Neural cell (in vitro differentiated cells): ENCODE results near the gene ZAP70. TPM values are rescaled to one million over a fixed set of nuclear protein-coding genes. Genes with fewer than 3 reads are reported as not detected.

Experiments used
- H2AFZ ChIP-seq: fragments of 200-600, 300-800 bp; sonication (generic), shearing (Covaris generic); 2 replicates; pipeline ENCODE4 v1.6.0; 2014; ENCODE audit warnings: low read depth, mild to moderate bottlenecking, antibody characterized with exemption, low read length, moderate library complexity
- H3F3A ChIP-seq: fragments of 200-600 bp; shearing (Covaris generic); 2 replicates; pipeline ENCODE4 v1.6.1; 2016; ENCODE audit warnings: mild to moderate bottlenecking, moderate library complexity, mixed read lengths, antibody characterized with exemption, low read length; ENCODE audit not compliant: insufficient read depth, poor library complexity, severe bottlenecking
- H3K27ac ChIP-seq: fragments of 200-600, 300-800 bp; sonication (generic), shearing (Covaris generic); 2 replicates; pipeline ENCODE4 v1.5.1; 2014; ENCODE audit warnings: mild to moderate bottlenecking, low read length, moderate library complexity
- H3K27me3 ChIP-seq: fragments of 300-800, 200-600 bp; sonication (generic), shearing (Covaris generic); 2 replicates; pipeline ENCODE4 v1.6.0; 2014; ENCODE audit warnings: mild to moderate bottlenecking, low read depth, low read length, moderate library complexity; ENCODE audit not compliant: insufficient read depth
- H3K36me3 ChIP-seq: fragments of 300-800, 200-600 bp; sonication (generic), shearing (Covaris generic); 2 replicates; pipeline ENCODE4 v1.5.1; 2014; ENCODE audit warnings: mild to moderate bottlenecking, antibody characterized with exemption, low read length, moderate library complexity; ENCODE audit not compliant: insufficient read depth
- H3K4me2 ChIP-seq: fragments of 300-800, 200-600 bp; sonication (generic), shearing (Covaris generic); 2 replicates; pipeline ENCODE4 v1.6.0; 2014; ENCODE audit warnings: mild to moderate bottlenecking, low read length
- H3K4me3 ChIP-seq: fragments of 300-800, 200-600 bp; sonication (generic), shearing (Covaris generic); 2 replicates; pipeline ENCODE4 v1.5.1; 2014; ENCODE audit warnings: mild to moderate bottlenecking, low read length, moderate library complexity
- H3K79me2 ChIP-seq: fragments of 200-600 bp; shearing (Covaris generic); replicated peaks from 2 replicates; pipeline ENCODE4 v1.6.0; 2014; ENCODE audit warnings: mild to moderate bottlenecking, low read length, moderate library complexity; ENCODE audit not compliant: insufficient read depth
- H3K9ac ChIP-seq: fragments of 300-800, 200-600 bp; sonication (generic), shearing (Covaris generic); 2 replicates; pipeline ENCODE4 v1.6.1; 2016; ENCODE audit warnings: mild to moderate bottlenecking, low read length, mixed read lengths
- H3K9me2 ChIP-seq: fragments of 200-600 bp; shearing (Covaris generic); 2 replicates; pipeline ENCODE4 v1.6.1; 2016; ENCODE audit warnings: mild to moderate bottlenecking, low read length, mixed read lengths; ENCODE audit not compliant: insufficient read depth
- H3K9me3 ChIP-seq: fragments of 200-600, 300-800 bp; sonication (generic), shearing (Covaris generic); 2 replicates; pipeline ENCODE4 v1.6.1; 2016; ENCODE audit warnings: mild to moderate bottlenecking, mixed run types, low read length, moderate library complexity, mixed read lengths
- H4K20me1 ChIP-seq: fragments of 200-600 bp; shearing (Covaris generic); 2 replicates; pipeline ENCODE4 v1.6.1; 2016; ENCODE audit warnings: mild to moderate bottlenecking, mixed run types; ENCODE audit not compliant: insufficient read depth
- CTCF ChIP-seq: fragments of 450-650 bp; IDR thresholded peaks from 2 replicates; pipeline ENCODE4 v1.5.1; 2014; ENCODE audit warnings: antibody characterized with exemption, mild to moderate bottlenecking, moderate library complexity; ENCODE audit not compliant: poor library complexity, severe bottlenecking
- EP300 ChIP-seq: fragments of 450-650 bp; conservative IDR thresholded peaks from 2 replicates; pipeline ENCODE4 v1.6.1; 2014; ENCODE audit warnings: antibody characterized with exemption, mild to moderate bottlenecking, moderate library complexity; ENCODE audit not compliant: poor library complexity, severe bottlenecking
- EZH2 ChIP-seq: fragments of 200-600, 300-800 bp; shearing (Covaris generic), sonication (generic); IDR thresholded peaks from 2 replicates; pipeline ENCODE4 v1.6.1; 2014; ENCODE audit warnings: antibody characterized with exemption, low read length, borderline replicate concordance, mild to moderate bottlenecking; ENCODE audit not compliant: insufficient read depth, poor library complexity, severe bottlenecking
- MXI1 ChIP-seq: fragments of 450-650 bp; conservative IDR thresholded peaks from 2 replicates; pipeline ENCODE4 v1.6.1; 2014; ENCODE audit warnings: antibody characterized with exemption, mild to moderate bottlenecking; ENCODE audit not compliant: poor library complexity, severe bottlenecking
- POLR2AphosphoS5 ChIP-seq: IDR thresholded peaks from 2 replicates; pipeline ENCODE4 v1.6.1; 2012
- RAD21 ChIP-seq: fragments of 450-650 bp; conservative IDR thresholded peaks from 2 replicates; pipeline ENCODE4 v1.6.1; 2014; ENCODE audit warnings: antibody characterized with exemption, mild to moderate bottlenecking, moderate library complexity
- SMC3 ChIP-seq: fragments of 450-650 bp; conservative IDR thresholded peaks from 2 replicates; pipeline ENCODE4 v1.6.1; 2014; ENCODE audit warnings: antibody characterized with exemption, mild to moderate bottlenecking, moderate library complexity; ENCODE audit not compliant: poor library complexity
- TAF1 ChIP-seq: IDR thresholded peaks from 2 replicates; pipeline ENCODE4 v1.6.1; 2012; ENCODE audit warnings: low read depth
- polyA plus RNA-seq: library from polyadenylated mRNA; depleted of rRNA; stranded (reverse); fragments of >200 nt; gene quantifications from 2 replicates; pipeline ENCODE4 v1.2.3, GENCODE V29; 2014
- TF ChIP-seq, protein P1 (sequence below): IDR thresholded peaks from 2 replicates; pipeline ENCODE4 v1.6.1; 2012; ENCODE audit warnings: borderline replicate concordance

ZAP70 gene
- polyA plus RNA-seq, 1 donor from 2014 or later: 0.59 TPM

- Histone ChIP-seq H3K9ac (no peak overlapping the region), H3K36me3 (no peaks in the 10 kb centered on the region), H3K79me2 (no peaks in the 10 kb centered on the region), H3K4me2 (no peak overlapping the region), H3K9me3 (no peaks in the 10 kb centered on the region), H3F3A (no peaks in the 10 kb centered on the region), H3K4me3 (no peak overlapping the region), H3K27ac (no peak overlapping the region), H3K27me3 (no peaks in the 10 kb centered on the region), H2AFZ (no peak overlapping the region), H3K9me2 (no peaks in the 10 kb centered on the region), H4K20me1 (no peaks in the 10 kb centered on the region)
- TF ChIP-seq POLR2AphosphoS5 (no peak), TAF1 (no peak), MXI1 (no peak), CTCF (no peak), SMC3 (no peak), EP300 (no peak), RAD21 (no peak), EZH2 (no peak)
- TF ChIP-seq, protein P1, sequence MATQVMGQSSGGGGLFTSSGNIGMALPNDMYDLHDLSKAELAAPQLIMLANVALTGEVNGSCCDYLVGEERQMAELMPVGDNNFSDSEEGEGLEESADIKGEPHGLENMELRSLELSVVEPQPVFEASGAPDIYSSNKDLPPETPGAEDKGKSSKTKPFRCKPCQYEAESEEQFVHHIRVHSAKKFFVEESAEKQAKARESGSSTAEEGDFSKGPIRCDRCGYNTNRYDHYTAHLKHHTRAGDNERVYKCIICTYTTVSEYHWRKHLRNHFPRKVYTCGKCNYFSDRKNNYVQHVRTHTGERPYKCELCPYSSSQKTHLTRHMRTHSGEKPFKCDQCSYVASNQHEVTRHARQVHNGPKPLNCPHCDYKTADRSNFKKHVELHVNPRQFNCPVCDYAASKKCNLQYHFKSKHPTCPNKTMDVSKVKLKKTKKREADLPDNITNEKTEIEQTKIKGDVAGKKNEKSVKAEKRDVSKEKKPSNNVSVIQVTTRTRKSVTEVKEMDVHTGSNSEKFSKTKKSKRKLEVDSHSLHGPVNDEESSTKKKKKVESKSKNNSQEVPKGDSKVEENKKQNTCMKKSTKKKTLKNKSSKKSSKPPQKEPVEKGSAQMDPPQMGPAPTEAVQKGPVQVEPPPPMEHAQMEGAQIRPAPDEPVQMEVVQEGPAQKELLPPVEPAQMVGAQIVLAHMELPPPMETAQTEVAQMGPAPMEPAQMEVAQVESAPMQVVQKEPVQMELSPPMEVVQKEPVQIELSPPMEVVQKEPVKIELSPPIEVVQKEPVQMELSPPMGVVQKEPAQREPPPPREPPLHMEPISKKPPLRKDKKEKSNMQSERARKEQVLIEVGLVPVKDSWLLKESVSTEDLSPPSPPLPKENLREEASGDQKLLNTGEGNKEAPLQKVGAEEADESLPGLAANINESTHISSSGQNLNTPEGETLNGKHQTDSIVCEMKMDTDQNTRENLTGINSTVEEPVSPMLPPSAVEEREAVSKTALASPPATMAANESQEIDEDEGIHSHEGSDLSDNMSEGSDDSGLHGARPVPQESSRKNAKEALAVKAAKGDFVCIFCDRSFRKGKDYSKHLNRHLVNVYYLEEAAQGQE: no peak
These were observed 25.1 kb upstream of the ZAP70 start for GRCh38 chr2:97688062-97688827.

DNA sequence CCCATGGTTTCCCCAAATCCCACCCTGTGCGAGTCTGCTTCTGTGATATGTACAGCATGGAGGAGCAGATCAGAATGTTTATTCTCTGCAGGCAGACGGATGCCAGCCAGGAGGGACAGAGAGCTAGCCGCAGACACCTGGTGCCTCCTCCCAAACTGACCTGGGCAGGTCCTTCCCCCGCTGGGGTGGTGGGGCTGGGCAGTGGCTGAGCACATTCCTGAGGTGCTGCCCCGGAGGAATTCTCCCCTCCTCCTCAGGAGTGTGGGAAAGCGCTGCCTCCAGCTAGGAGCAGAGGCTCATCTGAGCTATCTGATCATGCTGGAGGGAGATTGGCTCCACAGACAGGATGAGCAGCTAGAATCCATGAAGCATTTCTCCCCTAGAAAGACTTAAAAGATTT is 22.2 kb upstream of the ZAP70 start:
- no peak overlapping the region for H3K27ac ChIP-seq
- H2AFZ ChIP-seq: no peak overlapping the region

More for the DNA sequence above, 22.2 kb upstream of the ZAP70 start:
- Histone ChIP-seq H3K9me3 (no peaks in the 10 kb centered on the region), H3K4me3 (no peak overlapping the region), H3K27me3 (no peaks in the 10 kb centered on the region), H3K4me2 (no peak overlapping the region), H3K36me3 (no peaks in the 10 kb centered on the region), H3F3A (no peaks in the 10 kb centered on the region), H3K9me2 (no peaks in the 10 kb centered on the region), H3K9ac (no peak overlapping the region), H4K20me1 (no peaks in the 10 kb centered on the region), H3K79me2 (no peaks in the 10 kb centered on the region)
- no peak for TF ChIP-seq POLR2AphosphoS5
- no peak for TF ChIP-seq TAF1
- TF ChIP-seq CTCF: no peak
- TF ChIP-seq SMC3: no peak
- TF ChIP-seq, protein P1: no peak
- no peak for TF ChIP-seq MXI1
- no peak for TF ChIP-seq EP300
- no peak for TF ChIP-seq EZH2
- no peak for TF ChIP-seq RAD21
